Suprapubic skin (tissue), 4 donors: Measurements from ENCODE around the gene ARPC5. TPM values are rescaled to one million over a fixed set of nuclear protein-coding genes. Genes with fewer than 3 reads are reported as not detected.

Experiments
- DNase-seq, 2 donors: peaks; one replicate each; pipeline ENCODE4 v3.0.0-alpha.2; 2019; ENCODE audit warnings: low spot score in 2 of 2
- H3K27ac ChIP-seq: fragments of 200-600 bp; sonication (generic); one replicate; pipeline ENCODE4 v1.5.1; 2019
- H3K27me3 ChIP-seq: fragments of 200-600 bp; sonication (generic); one replicate; pipeline ENCODE4 v1.5.1; 2019
- H3K36me3 ChIP-seq: fragments of 200-600 bp; sonication (generic); one replicate; pipeline ENCODE4 v1.5.1; 2019
- H3K4me1 ChIP-seq: fragments of 200-600 bp; sonication (generic); one replicate; pipeline ENCODE4 v1.5.1; 2019
- H3K4me3 ChIP-seq: fragments of 200-600 bp; sonication (generic); one replicate; pipeline ENCODE4 v1.5.1; 2019; ENCODE audit warnings: mild to moderate bottlenecking
- H3K9me3 ChIP-seq: fragments of 200-600 bp; sonication (generic); one replicate; pipeline ENCODE4 v1.5.1; 2019
- EP300 ChIP-seq: sonication (generic); formaldehyde crosslinking; IDR thresholded peaks from one replicate; pipeline ENCODE4 v1.6.1; 2017; ENCODE audit warnings: antibody characterized with exemption
- POLR2A ChIP-seq, 2 donors: fragments of 450-650 bp; IDR thresholded peaks; one replicate each; pipeline ENCODE4 v1.6.1; 2017; ENCODE audit warnings: antibody characterized with exemption in 2 of 2, mild to moderate bottlenecking in 2 of 2, moderate library complexity in 2 of 2
- POLR2AphosphoS5 ChIP-seq, 3 donors: sonication (generic); formaldehyde crosslinking; IDR thresholded peaks; one replicate each; pipeline ENCODE4 v1.6.1; 2017; ENCODE audit warnings: antibody characterized with exemption in 3 of 3
- WGBS: methylation state at CpG from one replicate; pipeline ENCODE4 v1.1.5; 2018; 5-methylcytosine and 5-hydroxymethylcytosine counted together
- total RNA-seq, 4 donors: library from RNA; depleted of rRNA; stranded (reverse); fragments of >200 nt; gene quantifications; one replicate each; pipeline ENCODE4 v1.1.0, GENCODE V29; 2016
- TF ChIP-seq, protein P1 (sequence below), 2 donors: fragments of 200-600 bp in 1 of 2; fragments of 450-650 bp in 1 of 2; sonication (generic) in 1 of 2; IDR thresholded peaks; one replicate each; pipeline ENCODE4 v1.5.1; 2016 to 2019; ENCODE audit warnings: antibody characterized with exemption in 2 of 2, mild to moderate bottlenecking in 1 of 2, moderate library complexity in 1 of 2

Gene ARPC5
- total RNA-seq, 4 donors from 2014 or later = 45.1 to 66.9 (median 52.5) TPM

- Histone ChIP-seq H3K9me3 (no peaks in the 10 kb centered on the region), H3K4me1 (peaks cover 19% of the 10 kb centered on the region), H3K27me3 (no peaks in the 10 kb centered on the region), H3K27ac (peak overlapping the region; percentile 61), H3K4me3 (no peak overlapping the region), H3K36me3 (no peaks in the 10 kb centered on the region)
- 28% methylated on average over 3 of the region's 3 CpGs for WGBS
- no peak for DNase-seq
- no peak for TF ChIP-seq POLR2A (IDR thresholded peaks at IDR 0.05)
These were observed 25.7 kb downstream of the ARPC5 start for GRCh38 chr1:183609759-183610452.

GRCh38 chr1:183609313-183609712 is 26.3 kb downstream of the ARPC5 start:
- Histone ChIP-seq H3K9me3 (no peaks in the 10 kb centered on the region), H3K4me3 (no peak overlapping the region), H3K27me3 (no peaks in the 10 kb centered on the region), H3K27ac (peak overlapping the region; percentile 61), H3K4me1 (peaks cover 19% of the 10 kb centered on the region), H3K36me3 (no peaks in the 10 kb centered on the region)
- DNase-seq = no peak
- no peak for TF ChIP-seq EP300
- TF ChIP-seq, protein P1, sequence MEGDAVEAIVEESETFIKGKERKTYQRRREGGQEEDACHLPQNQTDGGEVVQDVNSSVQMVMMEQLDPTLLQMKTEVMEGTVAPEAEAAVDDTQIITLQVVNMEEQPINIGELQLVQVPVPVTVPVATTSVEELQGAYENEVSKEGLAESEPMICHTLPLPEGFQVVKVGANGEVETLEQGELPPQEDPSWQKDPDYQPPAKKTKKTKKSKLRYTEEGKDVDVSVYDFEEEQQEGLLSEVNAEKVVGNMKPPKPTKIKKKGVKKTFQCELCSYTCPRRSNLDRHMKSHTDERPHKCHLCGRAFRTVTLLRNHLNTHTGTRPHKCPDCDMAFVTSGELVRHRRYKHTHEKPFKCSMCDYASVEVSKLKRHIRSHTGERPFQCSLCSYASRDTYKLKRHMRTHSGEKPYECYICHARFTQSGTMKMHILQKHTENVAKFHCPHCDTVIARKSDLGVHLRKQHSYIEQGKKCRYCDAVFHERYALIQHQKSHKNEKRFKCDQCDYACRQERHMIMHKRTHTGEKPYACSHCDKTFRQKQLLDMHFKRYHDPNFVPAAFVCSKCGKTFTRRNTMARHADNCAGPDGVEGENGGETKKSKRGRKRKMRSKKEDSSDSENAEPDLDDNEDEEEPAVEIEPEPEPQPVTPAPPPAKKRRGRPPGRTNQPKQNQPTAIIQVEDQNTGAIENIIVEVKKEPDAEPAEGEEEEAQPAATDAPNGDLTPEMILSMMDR (IDR thresholded peaks at IDR 0.05) = peak; percentile 40 to 43
- 21% methylated on average over 5 of the region's 5 CpGs for WGBS

DNA sequence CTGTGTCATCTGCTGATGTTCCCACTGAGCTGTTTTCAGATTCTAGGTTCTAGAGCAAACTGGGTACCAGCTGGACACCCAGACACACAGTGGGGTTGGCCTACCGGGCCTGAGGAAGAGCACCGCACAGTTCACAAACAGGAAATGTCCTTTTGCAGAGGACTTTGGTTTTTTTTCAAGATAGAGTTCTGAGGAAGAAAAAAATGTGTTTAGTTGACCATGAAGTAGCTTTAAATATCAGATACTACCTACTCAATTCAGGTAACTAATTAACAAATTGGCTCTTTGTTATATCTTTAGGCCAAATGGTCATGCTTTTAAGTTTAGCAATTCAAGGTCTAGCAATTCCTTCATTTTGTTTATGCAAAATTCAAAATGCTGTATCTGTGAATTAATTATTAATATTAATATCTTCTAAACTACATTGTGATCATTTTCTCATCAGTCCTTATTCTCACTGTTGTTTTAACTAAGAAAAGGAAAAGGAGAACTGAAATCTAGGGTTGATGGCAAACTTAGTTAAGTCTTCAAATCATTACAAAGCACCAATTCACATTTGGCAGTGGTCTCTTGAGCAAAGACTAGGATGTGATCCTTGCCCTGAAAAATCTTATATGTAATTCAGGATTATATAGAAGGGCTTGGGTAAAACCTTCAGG is 28.1 kb downstream of the ARPC5 start:
- no peak for DNase-seq
- Histone ChIP-seq H3K4me1 (peaks cover 19% of the 10 kb centered on the region), H3K27me3 (no peaks in the 10 kb centered on the region), H3K27ac (no peak overlapping the region), H3K36me3 (no peaks in the 10 kb centered on the region), H3K9me3 (no peaks in the 10 kb centered on the region), H3K4me3 (no peak overlapping the region)
- no peak for TF ChIP-seq EP300
- TF ChIP-seq, protein P1 (IDR thresholded peaks at IDR 0.05) = no peak
- TF ChIP-seq POLR2A (IDR thresholded peaks at IDR 0.05) = no peak
- TF ChIP-seq POLR2AphosphoS5 (IDR thresholded peaks at IDR 0.05) = no peak
- WGBS = 70% methylated on average over 2 of the region's 2 CpGs

GRCh38 chr1:183605904-183606303 is 29.7 kb downstream of the ARPC5 start:
- WGBS = 88% methylated on average over 2 of the region's 2 CpGs
- H3K36me3 ChIP-seq = no peaks in the 10 kb centered on the region
- H3K4me1 ChIP-seq = peaks cover 19% of the 10 kb centered on the region
- no peak for DNase-seq
- no peaks in the 10 kb centered on the region for H3K27me3 ChIP-seq
- no peaks in the 10 kb centered on the region for H3K9me3 ChIP-seq
- no peak overlapping the region for H3K27ac ChIP-seq
- no peak for TF ChIP-seq EP300
- TF ChIP-seq, protein P1 (IDR thresholded peaks at IDR 0.05) = no peak
- TF ChIP-seq POLR2A (IDR thresholded peaks at IDR 0.05) = no peak
- no peak for TF ChIP-seq POLR2AphosphoS5 (IDR thresholded peaks at IDR 0.05)
- no peak overlapping the region for H3K4me3 ChIP-seq

DNA sequence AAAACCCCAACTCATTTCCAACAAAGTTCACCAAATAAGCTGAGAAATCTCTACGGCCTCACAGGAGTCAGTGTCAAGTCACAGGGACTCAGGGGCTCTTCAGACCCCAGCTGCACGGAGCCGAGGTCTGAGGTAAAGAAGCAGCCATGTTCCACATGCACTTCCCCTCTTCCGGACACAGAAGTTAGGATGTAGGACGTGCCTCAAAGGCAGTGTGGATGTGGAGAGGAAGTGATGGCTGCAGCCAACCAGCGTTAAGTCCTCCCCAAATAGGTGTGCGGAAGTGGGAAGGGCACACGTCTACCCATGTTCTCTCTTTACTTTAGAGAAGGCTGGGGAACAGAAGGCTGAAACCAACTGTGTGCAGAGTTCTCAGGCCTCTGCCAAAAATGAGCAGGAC is 30.8 kb downstream of the ARPC5 start:
- WGBS = 81% methylated on average over 8 of the region's 8 CpGs
- H3K4me3 ChIP-seq = no peak overlapping the region
- no peak for DNase-seq
- peaks cover 16% of the 10 kb centered on the region for H3K4me1 ChIP-seq
- no peaks in the 10 kb centered on the region for H3K9me3 ChIP-seq
- no peaks in the 10 kb centered on the region for H3K36me3 ChIP-seq
- TF ChIP-seq POLR2A (IDR thresholded peaks at IDR 0.05) = no peak
- no peak for TF ChIP-seq POLR2AphosphoS5 (IDR thresholded peaks at IDR 0.05)
- TF ChIP-seq EP300 = no peak
- TF ChIP-seq, protein P1 (IDR thresholded peaks at IDR 0.05) = no peak
- no peaks in the 10 kb centered on the region for H3K27me3 ChIP-seq
- no peak overlapping the region for H3K27ac ChIP-seq
